Lower leg skin (tissue), 3 donors: Measurements from ENCODE around the gene FGF21.

Source experiments
- CTCF ChIP-seq, 3 donors: fragments of 450-650 bp; IDR thresholded peaks; one replicate each; pipeline ENCODE4 v1.5.1; 2016; ENCODE audit warnings: antibody characterized with exemption in 3 of 3, mild to moderate bottlenecking in 3 of 3, moderate library complexity in 2 of 3
- POLR2A ChIP-seq, 2 donors: fragments of 450-650 bp; IDR thresholded peaks; one replicate each; pipeline ENCODE4 v1.6.1; 2016 to 2017; ENCODE audit warnings: antibody characterized with exemption in 2 of 2, mild to moderate bottlenecking in 1 of 2, moderate library complexity in 1 of 2

- TF ChIP-seq CTCF (IDR thresholded peaks at IDR 0.05), result no peak
- TF ChIP-seq POLR2A (IDR thresholded peaks at IDR 0.05), result no peak
Measured at GRCh38 chr19:48751845-48752495, 3.4 kb upstream of the FGF21 start.
